HS-5 (cell line): ENCODE data around the gene FCER2.

Experiments
- DNase-seq: peaks from one replicate; pipeline ENCODE4 v3.0.0-alpha.2; 2012; ENCODE audit warnings: low read depth

Gene FCER2

DNA sequence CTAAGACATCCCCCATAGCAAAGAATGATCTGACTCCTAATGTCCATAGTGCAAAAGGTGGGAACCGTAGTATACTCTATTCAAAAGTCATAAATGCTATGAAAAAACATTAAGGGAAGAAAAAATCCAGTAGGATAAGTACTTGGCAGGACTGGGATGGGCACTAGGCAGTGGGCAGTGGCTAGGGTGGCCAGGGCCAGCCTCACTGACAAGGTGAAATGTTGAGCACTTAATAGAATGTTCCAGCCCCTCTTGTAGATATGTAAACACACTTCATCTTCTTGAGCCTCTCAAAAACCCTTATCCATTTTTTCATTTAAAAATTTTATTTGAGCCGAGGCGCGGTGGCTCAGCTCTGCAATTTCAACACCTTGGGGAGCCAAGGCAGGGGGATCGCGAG, 31.4 kb upstream of the FCER2 start:
- no peak for DNase-seq

DNA sequence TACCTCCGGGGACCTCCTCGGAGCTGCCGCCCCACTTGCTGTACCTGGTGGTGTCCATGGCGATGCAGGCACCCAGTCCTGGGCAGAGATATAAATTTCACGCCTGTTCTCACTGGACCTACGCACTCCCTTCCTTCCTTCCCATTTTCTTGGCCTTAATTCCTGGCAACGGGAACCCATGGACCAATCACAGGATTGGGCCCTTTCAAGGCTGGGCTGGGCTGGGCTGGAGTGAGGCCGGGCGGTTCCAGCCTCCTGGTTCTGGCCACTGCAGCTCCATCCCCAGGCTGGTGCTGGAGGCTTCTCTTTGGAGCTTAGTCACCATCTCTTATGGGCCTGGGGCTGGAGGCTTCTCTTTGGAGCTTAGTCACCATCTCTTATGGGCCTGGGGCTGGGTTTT, 30.1 kb upstream of the FCER2 start, which contains the start of gene CLEC4G:
TSS of gene CLEC4G (minus strand) at position 66 of the 400 bp plus-strand sequence. CDS start at position 58, 8 bp downstream.
- no peak for DNase-seq

DNA sequence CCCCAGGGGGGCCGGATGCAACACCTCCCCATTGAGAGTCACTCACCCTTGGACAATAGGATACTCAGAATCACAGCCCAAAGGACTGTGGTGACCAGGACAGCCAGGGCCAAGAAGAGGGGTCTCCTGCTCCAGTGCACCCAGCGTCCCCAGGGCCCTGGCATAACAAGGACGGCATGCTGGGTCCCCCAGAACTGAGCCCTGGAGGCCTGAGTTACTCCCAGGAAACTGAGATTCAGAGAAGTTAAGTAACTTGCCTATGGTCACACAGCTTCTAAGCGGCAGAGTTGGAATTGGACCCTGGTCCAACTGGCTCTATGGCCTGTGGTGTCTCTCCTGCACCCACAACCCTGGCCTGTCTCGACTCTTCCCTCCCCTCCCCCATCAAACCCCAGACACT, 29.7 kb upstream of the FCER2 start:
- DNase-seq, result no peak

DNA sequence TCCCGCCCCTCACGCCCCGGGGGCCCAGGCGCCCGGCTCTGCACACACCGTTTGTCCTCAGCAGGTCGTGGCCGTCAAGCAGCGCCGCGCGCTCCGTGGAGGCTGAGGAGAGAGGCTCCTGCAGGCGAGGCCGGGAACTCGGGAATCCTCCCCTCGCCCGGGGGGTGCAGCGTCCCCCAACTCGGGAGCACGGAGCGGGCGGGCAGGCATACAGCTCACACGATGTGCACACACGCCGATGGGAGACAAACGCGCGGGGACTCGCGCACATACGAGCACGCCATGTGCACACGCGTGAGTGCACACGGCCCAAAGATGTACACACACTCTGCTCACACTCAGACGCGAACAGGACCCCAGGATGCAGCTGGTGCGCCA, 29.3 kb upstream of the FCER2 start:
- no peak for DNase-seq

DNA sequence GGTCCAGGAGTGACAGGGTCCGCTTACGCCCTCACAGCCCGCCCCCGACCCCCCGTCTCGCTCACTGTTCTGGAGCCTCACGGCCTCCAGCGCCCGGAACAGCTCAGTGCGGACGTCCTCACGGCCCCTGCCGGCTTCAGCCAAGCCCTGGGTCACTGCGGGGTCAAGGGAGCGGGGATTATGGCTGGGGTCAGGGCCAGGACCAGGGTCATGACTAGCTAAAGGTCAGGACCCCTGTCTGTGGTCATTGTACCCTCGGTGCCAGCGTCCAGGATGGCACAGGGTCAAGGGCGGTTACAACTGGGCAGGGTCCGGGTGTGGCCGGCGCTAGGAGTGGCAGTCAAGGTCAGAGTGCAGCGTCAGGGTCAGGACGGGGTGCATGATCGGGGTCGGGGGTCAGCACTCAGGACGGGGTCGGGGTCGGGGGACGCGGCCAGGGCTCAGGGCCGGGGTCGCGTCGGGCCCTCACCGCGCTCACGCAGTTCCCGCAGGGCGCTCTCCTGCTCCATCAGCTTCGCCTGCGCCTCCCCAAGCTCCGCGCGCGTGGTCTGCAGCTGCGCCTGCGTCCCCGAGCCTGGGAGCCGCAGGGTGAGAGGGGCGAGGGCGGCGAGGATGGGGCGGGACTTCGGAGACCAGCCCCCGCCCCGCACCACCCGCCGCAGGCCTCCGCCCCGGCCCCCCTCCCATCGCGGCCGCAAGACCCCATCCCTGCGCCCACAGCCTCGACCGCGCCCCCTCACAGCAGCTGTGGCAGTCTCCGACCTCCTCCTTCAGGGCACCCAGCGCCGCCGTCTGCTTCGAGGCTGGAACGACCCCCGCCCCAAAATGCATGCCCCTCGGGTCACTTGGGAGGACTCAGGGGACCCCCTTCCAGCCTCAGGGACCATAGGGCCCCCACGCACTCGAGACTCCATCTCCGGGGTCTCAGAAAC, 28.6 kb upstream of the FCER2 start:
- no peak for DNase-seq

DNA sequence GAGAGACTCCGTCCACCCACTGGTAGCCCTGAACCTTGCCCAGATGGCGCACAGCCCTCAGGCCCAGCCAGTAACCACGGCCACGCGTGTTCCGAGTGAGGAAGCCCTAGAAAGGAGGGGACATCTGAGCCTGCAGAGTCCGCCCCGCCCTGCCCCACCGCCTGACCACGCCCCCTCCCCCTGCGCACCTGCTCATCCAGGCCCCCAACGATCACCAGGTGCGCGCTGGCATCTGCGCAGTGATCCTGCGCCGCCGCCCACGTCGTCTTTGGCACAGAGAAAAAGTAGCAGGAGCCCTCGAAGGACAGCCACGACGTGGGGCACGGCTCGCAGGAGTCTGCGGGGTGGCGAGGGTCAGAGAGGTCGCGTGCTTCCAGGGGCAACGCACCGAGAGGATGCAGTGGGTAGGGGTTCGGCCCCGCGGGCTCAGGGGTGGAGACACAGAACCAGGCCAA, 27.9 kb upstream of the FCER2 start:
- no peak for DNase-seq

DNA sequence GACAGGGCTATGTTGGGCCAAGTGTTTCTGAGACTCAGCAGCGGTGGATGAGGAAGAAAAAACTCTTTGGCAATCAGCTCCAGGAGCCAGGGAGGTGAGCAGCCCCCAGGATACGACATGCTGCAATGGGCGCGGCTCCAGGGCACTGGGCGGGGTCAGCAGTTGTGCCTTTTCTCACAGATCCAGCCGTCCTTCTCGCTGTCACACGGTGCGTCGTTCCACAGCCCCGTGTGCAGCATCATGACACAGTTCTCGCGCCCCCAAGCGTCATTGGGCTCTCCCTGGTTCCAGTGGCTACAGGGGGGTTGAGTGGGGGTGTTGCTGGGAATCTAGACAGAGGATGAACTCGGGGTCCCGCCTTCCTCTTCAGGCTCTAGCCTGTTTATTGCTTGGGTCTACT, 27.3 kb upstream of the FCER2 start:
- no peak for DNase-seq

DNA sequence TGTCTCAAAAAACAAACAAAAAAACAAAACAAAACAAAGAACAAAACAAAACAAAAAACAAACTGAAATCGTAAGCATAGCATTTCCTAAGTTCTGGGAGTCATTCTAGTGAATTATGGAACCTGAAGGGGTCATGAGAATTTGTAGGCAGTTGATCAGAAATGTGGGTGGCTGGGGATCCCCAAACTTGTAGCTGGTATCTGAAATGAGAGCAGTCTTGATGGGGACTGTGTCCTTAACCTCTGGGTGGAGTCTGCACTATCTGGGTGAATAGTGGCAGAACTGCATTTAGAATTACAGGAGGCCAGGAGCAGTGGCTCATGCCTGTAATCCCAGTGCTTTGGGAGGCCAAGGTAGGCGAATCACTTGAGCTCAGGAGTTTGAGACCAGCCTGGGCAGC, 23.9 kb upstream of the FCER2 start:
- DNase-seq, result no peak

DNA sequence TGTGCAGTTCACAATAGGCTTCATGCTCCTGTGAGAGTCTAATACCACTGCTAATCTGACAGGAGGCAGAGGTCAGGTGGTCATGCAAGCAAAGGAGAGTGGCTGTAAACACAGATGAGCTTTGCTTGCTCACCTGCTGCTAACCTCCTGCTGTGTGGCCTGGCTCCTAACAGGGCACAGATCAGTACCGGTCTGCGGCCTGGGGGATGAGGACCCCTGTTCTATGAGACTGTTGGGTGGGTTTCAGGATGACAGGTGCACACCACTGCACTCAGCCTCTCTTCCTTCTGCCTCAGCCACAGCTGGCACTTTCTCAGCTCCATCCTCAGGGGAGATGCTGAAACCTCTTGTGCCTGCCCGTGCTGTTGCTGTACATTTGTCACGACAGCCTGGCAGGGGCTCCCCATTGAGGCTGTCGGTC, 20.3 kb upstream of the FCER2 start:
- no peak for DNase-seq

DNA sequence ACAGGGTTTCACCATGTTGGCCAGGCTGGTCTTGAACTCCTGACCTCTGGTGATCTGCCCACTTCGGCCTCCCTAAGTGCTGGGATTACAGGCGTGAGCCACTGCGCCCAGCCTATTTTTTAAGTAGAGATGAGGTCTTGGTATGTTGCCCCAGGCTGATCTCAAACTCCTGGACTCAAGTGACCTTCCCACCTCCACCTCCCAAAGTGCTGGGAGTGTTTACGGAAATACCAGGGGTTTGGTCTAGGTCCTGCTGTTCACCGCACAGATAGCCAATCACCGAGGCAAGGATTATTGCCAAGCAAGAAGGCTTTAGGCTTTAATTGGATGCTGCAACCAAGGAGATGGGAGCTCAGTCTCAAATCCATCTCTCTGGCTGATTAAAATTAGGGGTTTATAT, 18.4 kb upstream of the FCER2 start:
- DNase-seq, result no peak

DNA sequence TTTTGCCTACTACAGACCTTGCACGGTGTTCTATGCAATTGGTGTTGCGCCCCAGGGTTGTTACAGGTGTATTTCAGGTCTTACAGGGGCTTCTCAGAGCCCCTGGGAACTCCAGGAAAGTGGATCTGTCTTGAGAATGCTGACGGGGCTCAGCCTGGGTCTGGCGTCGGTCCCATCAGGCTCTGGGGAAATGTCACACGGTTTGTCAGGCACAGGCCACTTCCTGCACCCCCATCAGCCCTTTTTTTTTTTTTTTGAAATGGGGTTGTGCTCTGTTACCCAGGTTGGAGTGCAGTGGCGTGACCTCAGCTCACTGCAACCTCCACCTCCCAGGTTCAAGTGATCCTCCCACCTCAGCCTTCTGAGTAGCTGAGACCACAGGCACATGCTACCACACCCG, 16.7 kb upstream of the FCER2 start:
- DNase-seq, result no peak

DNA sequence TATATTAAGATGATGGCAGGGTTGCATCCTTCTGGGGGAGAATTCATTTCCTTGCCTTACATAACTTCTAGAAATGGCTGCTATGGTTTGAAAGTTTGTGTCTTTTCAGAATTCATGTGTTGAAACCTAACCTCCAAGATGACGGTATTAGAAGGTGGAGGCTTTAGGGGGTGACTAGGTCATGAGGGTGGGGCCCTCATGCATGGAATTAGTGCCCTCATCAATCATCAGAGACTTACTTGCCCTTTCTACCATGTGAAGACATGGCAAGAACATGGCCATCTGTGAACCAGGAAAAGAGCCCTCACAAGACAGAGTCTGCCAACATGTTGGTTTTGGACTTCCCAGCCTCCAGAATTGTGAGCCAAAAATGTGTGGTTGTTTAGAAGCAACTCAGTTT, 14.8 kb upstream of the FCER2 start:
- no peak for DNase-seq

DNA sequence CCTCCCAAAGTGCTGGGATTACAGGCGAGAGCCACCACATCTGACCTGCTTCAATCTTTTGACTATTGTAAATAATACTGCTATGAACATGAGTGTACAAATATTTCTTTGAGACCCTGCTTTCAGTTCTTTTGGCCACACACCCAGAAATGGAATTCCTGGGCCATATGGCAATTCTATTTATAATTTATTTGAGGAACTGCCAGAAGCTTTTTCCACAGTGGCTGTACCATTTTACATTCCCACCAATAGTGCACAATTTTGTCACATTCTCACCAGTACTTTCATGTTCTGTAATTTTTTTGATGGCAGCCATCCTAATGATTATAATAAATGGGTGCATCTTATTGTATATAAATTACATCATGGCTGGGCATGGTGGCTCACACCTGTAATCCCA, 13.7 kb upstream of the FCER2 start:
- DNase-seq, result no peak

DNA sequence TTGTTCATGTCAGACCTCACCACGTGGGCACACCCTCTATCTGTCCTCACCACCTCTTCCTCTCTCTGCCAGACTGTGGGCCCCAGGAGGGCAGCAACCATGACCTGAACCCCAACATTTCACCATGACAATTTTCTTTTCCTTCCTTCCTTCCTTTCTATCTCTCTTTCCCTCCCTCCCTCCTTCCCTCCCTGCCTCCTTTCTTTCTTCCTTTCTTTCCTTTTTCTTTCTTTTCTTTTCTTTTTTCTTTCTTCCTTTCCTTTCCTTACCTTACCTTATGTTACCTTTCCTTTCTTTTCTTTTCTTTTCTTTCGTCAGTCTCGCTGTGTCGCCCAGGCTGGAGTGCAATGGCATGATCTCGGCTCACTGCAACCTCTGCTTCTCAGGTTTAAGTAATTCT, 8.7 kb upstream of the FCER2 start:
- no peak for DNase-seq

DNA sequence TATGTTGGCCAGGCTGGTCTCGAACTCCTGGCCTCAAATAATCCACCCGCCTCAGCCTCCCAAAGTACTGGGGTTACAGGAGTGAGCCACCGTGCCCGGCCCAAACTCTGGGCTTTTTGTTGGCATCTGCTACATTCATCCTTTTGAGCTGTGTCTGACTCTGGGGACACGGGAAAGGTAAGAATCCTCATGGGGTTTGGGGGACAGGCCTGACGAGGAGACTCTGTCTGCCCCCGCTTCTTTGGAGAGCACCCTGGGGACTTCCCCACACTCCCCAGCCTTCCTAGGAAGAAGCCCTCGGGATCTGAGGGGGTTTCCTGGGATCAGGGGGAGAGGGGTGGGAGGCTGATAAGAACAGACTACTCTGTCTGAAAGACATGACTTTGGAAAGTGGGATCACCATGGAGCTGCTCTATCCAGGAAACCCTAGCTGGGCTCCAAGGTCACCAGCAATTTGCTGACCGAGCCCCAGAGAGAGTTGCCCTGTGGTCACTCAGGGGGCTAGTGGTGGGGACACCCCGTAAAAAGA, 8.1 kb upstream of the FCER2 start:
- no peak for DNase-seq

DNA sequence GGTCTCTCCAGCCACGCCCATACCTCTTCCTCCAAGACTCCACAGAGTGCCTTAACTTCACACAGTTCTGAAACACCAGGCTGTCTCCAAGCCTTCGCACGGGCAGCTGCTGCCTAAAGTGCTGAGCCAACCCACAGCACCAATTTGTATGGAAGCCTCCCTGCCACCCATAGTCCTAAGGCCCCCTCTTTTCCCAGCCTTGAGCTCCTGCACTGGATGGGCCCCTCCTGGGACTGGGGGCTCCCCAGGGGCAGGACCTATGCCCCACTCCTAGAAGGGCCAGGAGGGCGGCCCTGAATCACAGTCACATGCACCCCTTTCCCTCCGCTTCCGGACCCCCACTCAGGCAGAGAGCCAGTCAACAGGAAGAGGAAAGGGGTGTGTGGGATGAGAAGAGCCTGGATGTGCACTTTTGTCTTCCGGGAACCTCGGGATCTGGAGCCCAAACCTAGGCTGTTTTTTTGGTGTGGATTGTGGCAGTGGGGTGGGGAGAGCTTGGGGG, 5.1 kb upstream of the FCER2 start:
- no peak for DNase-seq

DNA sequence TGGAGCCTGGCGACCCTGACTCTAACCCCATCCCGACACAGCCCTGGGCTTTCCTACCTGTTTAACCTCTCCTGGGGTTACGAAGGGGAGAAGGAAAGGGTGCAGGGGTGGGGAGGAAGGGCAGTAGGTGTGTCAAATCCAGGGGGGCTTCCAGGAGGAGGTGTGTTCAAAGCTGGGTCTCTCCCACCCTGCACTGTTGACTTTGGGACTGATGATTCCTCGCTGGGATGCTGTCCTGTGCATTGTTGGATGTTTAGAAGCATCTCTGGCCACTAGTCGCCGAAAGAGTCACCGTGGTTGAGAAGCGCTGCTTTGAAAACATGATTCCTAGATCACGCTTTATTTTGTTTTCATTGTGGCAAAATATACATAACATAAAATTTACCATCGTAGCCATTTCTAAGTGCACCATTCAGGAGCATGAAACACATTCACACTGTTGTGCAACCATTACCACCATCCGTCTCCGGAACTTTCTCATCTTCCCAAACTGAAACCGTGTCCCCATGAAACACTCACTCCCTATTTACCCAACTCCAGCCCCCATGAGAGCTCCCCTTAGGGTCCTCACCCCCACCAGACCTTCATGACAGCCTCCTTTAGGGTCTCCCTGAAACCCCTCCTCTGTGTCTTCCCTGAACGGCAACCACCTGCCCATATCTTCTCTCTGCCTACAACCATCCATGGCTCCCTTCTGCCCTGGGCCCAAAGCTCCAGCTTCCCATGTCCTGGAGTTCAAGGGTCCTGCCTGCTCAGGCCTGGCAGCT, 4.4 kb upstream of the FCER2 start:
- DNase-seq, result no peak

DNA sequence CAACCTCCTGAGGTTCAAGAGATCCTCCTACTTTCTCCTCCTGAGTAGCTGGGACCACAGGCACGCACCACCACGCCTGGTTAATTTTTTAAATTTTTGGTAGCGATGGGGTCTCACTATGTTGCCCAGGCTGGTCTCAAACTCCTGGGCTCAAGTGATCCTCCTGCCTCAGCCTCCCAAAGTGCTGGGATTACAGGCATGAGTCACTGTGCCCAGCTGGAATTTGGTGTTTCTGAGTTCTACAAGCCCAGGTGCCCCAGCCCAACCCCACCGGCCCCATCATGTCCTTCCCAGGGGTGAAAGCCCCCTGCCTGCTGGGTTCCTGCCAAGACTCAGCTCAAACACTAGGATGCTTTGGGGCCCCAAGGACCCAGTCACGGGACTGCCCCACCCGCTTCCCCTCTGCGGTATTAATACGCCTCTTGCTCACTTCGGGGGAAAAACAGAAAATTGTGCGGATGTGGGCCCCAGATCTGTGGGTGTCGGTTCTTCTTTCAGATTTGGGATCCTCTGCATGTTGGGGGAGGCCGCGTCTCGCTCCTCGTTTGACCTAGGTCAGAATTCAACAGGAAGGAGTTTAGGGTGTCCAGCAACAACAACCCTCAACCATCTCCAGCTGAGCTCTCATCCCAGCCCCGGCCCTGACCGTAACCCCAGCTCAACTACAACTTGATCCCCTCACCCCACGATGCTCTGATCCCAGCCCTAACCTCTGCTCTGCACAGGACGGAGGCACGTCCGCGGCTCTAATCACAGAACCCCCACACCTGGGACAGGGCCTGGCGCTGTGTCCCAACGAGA, 3.7 kb upstream of the FCER2 start:
- DNase-seq, result no peak

DNA sequence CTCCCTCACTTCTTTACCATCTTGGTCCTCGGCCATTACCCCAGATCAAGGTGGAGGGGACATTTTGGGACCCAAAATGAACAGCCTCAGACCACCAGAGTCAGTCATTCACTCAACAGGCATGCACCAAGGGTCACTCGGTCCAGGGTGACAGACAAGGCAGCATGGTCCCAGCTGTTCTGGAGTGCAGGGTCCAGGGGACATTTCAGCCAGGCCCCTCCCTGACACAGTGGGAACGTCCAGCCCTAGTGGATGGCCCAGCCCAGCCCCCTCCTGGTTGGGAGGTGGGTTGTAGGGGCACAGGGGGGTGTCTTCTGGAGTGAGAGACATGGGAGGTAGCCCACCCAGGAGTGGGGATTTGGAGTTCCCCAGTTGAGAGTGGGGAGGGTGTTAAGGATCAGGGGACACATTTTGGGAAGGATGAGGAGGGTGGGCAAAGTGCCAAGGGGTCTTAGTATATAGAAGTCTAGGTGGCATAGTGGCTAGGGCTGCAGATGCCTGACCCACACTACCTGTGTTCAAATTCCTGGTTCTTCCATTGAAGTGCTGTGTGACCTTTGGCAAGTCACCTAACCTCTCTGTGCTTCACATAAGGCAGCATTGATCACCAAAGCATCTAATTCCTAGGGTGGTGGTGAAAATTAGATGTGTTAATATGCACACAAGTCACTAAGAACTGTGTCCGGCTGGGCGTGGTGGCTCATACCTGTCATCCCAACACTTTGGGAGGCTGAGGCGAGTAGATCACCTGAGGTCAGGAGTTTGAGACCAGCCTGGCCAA, 2.5 kb upstream of the FCER2 start:
- DNase-seq, result no peak

DNA sequence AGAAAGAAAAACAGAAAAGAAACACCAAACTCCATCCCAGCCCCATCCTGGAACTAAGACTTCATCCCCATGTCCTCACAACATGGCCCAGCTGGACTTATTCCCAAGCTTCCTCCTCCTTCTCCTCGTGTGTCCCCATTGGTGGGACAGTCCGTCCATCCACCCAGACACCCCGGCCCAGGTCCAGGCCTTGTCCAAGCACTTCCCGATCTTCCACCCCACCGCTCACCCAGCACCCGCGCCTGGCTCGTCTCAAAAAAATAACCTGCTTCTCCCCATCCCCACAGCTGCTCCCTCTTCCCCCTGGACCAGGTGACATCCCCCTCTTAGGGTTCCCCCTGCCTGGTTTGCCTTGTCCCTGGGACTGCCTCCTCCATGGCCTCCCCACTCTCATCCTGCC, 1.4 kb upstream of the FCER2 start:
- DNase-seq, result no peak

DNA sequence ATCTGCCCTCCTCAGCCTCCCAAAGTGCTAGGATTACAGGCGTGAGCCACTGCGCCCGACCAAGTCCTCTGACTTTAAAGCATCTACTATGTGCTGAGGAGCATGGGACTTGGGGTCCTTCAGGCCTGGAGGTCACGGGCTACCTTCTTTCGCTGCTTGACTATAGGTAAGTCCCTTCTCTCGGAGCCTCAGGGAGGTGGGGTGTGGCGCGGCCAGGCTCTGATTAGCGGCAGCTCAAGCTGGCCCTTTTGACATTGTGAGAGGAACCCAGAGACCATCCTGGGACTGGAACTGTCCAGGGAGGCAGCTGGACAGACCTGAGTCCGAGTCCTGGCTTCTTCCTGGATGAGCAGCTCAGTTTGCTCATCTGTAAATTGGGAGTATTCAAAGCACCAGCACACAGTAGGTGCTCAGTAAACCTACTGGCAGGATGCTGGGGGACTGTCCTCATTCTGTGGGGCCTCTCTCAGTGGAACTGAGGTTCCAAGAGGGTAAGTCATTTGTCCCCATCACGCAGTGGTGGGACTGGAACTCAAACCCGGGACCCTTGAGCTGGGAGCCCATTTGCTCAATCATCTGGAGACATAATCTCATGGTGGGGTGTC, 780 bp downstream of the FCER2 start:
- no peak for DNase-seq
